GM06990 (cell line): ENCODE data around the gene ABCD4.

ENCODE experiments used
- DNase-seq: peaks from one replicate; pipeline ENCODE4 v3.0.0-alpha.2; 2011; ENCODE audit not compliant: insufficient read length; ENCODE audit errors: extremely low read depth
- H3K27me3 ChIP-seq: replicated peaks from 2 replicates; pipeline ENCODE4 v1.6.0; 2011; ENCODE audit warnings: low read length; ENCODE audit not compliant: control insufficient read depth, insufficient read depth
- H3K36me3 ChIP-seq: 2 replicates; pipeline ENCODE4 v1.5.1; 2011; ENCODE audit warnings: low read length; ENCODE audit not compliant: control insufficient read depth, insufficient read depth
- H3K4me3 ChIP-seq: replicated peaks from 2 replicates; pipeline ENCODE4 v1.5.1; 2011; ENCODE audit warnings: low read depth, mild to moderate bottlenecking, control low read depth, low read length
- TF ChIP-seq, protein P1 (sequence below): IDR thresholded peaks from 2 replicates; pipeline ENCODE4 v1.5.1; 2011; ENCODE audit warnings: low read length, control low read depth, mild to moderate bottlenecking, inconsistent platforms; ENCODE audit not compliant: insufficient read depth, poor library complexity, severe bottlenecking

ABCD4 gene

DNA sequence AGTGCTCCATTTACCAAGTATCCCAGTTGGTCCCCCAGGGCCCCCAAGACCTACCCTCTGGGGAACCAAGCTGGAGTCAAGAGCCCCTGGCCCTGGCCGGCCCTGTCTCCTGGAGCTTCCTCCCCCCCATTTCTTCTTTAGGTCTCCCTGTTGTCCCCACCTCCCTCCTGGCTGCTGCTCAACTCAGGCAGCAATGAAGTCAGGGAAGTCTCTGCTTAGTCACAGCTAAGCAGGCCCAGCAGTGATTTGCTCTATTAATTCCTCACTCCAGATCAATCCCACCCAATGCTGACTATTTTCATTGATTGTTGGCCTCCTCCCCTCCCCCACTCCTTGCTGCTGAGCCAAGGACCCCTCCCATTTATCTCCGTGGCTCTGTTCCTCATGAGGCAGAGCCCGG is 35.1 kb downstream of the ABCD4 start:
- Histone ChIP-seq H3K4me3 (no peak overlapping the region), H3K36me3 (no peaks in the 10 kb centered on the region), H3K27me3 (no peaks in the 10 kb centered on the region; the same call in 1 of the 2 replicates)
- no peak for DNase-seq
- TF ChIP-seq, protein P1, sequence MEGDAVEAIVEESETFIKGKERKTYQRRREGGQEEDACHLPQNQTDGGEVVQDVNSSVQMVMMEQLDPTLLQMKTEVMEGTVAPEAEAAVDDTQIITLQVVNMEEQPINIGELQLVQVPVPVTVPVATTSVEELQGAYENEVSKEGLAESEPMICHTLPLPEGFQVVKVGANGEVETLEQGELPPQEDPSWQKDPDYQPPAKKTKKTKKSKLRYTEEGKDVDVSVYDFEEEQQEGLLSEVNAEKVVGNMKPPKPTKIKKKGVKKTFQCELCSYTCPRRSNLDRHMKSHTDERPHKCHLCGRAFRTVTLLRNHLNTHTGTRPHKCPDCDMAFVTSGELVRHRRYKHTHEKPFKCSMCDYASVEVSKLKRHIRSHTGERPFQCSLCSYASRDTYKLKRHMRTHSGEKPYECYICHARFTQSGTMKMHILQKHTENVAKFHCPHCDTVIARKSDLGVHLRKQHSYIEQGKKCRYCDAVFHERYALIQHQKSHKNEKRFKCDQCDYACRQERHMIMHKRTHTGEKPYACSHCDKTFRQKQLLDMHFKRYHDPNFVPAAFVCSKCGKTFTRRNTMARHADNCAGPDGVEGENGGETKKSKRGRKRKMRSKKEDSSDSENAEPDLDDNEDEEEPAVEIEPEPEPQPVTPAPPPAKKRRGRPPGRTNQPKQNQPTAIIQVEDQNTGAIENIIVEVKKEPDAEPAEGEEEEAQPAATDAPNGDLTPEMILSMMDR: no peak

DNA sequence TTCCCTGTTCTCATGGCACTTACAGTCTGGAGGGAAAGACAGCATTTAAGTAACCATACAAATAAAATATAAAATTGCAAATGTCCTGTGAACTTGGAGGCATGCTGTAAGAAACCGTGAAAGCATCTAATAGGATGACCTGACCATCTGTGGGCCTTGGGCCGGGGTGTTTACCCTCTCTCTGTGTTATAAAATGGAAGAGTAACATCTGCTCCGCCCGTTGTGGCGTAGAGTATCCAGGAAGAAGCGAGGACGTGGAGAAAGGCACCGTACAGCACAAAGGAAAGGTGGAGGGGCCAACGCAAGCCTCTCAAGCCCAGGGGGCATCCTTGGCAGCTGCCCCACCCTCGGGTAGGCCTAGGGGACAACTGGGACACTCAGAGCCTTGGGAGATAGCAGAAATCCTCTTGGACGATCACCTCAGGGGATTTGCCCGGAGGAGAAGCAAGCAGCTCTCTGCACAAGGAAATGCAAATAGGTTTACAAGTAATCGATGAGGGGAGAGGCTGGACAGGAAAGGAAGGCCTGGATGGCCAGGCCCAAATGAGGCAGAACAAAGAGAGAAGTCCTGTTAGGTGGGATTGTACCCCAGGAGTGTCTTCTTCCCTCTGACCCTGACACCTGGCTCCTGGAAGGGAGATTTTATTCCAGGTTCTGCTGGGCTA is 37.3 kb downstream of the ABCD4 start:
- no peaks in the 10 kb centered on the region; the same call in 1 of the 2 replicates for H3K27me3 ChIP-seq
- no peaks in the 10 kb centered on the region for H3K36me3 ChIP-seq
- no peak for DNase-seq
- TF ChIP-seq, protein P1: no peak
- H3K4me3 ChIP-seq: no peak overlapping the region

DNA sequence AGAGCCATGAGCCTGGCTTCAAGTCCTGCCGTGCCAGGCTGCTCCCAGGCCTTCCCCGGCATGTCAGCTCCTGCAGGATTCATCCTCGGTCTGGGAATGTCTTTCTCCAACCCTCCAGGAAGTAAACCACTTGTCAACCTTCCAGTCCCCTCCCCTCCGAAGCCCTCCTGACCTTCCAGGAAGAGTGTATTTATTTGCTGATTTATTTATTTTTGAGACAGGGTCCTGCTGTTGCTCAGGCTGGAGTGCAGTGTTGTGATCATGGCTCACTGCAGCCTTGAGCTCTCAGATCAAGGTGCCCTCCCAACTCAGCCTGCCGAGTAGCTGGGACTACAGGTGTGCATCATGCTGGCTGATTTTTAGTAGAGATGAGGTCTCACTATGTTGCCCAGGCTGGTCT is 38.8 kb downstream of the ABCD4 start:
- no peak for DNase-seq
- Histone ChIP-seq H3K27me3 (no peaks in the 10 kb centered on the region; the same call in none of the 2 replicates), H3K4me3 (no peak overlapping the region), H3K36me3 (no peaks in the 10 kb centered on the region)
- TF ChIP-seq, protein P1: no peak

DNA sequence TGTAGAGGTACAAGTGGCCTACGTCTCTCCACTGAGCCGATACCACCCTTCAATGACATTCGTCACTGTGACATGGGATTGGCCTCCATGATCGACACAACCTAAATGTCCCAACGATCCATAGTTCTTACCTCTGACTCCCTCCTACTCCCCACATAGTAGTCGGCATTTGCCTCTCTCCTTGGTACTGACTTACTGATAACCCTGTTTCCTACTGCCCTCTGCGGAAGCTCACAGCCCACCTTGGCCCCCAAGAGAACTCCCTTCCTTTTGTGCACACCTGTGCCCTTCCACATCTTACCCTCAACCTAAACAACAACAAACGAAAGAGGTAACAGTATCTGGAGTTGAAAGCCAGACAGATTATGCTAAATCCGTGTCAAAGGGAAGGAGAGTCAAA is 39.6 kb downstream of the ABCD4 start:
- TF ChIP-seq, protein P1: no peak
- Histone ChIP-seq H3K4me3 (no peak overlapping the region), H3K36me3 (no peaks in the 10 kb centered on the region), H3K27me3 (no peaks in the 10 kb centered on the region; the same call in none of the 2 replicates)
- no peak for DNase-seq

DNA sequence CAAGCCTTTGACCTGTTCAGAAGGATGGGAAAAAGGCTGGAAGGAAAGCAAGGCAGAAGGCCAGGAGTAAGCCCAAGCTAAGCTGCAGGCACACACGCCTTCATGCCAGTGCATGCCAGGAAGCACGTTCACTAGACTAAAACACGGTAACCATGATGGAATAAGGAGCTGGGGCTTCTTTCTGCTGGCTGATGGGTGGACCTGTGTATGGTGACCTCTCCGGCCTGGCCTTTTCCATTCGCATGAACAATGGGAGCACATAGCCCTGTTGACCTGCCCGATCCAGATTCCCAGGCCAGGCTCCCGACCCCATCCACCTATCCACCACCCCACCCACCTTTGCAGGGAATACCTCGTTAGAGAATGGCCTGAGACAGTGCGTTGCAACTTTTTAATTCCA is 40.7 kb downstream of the ABCD4 start:
- TF ChIP-seq, protein P1: no peak
- no peaks in the 10 kb centered on the region for H3K36me3 ChIP-seq
- no peak overlapping the region for H3K4me3 ChIP-seq
- H3K27me3 ChIP-seq: no peaks in the 10 kb centered on the region; the same call in none of the 2 replicates
- no peak for DNase-seq

DNA sequence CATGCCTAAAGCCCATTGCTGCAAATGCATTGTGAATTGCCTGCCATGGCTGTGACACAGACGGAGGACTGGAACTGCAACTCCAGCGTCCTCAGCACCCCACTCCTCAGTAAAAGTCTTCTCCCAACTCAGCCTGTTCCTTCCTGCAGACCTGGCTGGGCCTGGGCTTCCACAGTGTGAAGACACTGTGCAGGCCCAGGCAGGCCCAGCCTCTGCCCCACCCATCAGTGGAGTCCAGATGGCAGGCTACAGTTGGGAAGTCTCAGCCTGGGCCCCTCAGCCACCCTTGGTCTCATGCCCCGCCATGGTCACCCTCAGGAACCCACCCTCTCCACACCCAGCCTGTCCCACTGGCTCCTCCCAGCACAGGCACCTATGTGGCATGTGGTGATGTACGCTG is 41.4 kb downstream of the ABCD4 start:
- H3K36me3 ChIP-seq: no peaks in the 10 kb centered on the region
- no peaks in the 10 kb centered on the region; the same call in none of the 2 replicates for H3K27me3 ChIP-seq
- DNase-seq: no peak
- no peak overlapping the region for H3K4me3 ChIP-seq
- TF ChIP-seq, protein P1: no peak
